Naive B cell (primary cell): ENCODE results near the gene DNAL1. TPM values are rescaled to one million over a fixed set of nuclear protein-coding genes. Genes with fewer than 3 reads are reported as not detected.

Experiments used
- ATAC-seq, 2 donors: fragments of 150-1000 bp; cut with Tn5 transposase; 2 replicates each; pipeline ENCODE4 v1.10.0; 2021; ENCODE audit warnings: low read depth in 2 of 2, mild to moderate bottlenecking in 2 of 2, moderate library complexity in 2 of 2
- DNase-seq: peaks from one replicate; pipeline ENCODE4 v3.0.0; 2022
- H3K27ac Mint-ChIP-seq, 6 donors: one replicate each; pipeline ENCODE4 v1.8.0; 2020 to 2022; ENCODE audit warnings: mild to moderate bottlenecking in 6 of 6, mixed read lengths in 6 of 6, moderate library complexity in 5 of 6, inconsistent platforms in 2 of 6
- H3K27me3 Mint-ChIP-seq, 3 donors: one replicate each; pipeline ENCODE4 v1.8.0; 2021 to 2022; ENCODE audit warnings: mixed read lengths in 3 of 3, mild to moderate bottlenecking in 1 of 3
- H3K36me3 Mint-ChIP-seq, 2 donors: one replicate each; pipeline ENCODE4 v1.8.0; 2020 to 2022; ENCODE audit warnings: mixed read lengths in 2 of 2, inconsistent platforms in 1 of 2, mild to moderate bottlenecking in 1 of 2
- H3K4me1 Mint-ChIP-seq, 3 donors: one replicate each; pipeline ENCODE4 v1.8.0; 2020 to 2022; ENCODE audit warnings: mixed read lengths in 3 of 3, inconsistent platforms in 1 of 3, mild to moderate bottlenecking in 1 of 3, moderate library complexity in 1 of 3
- H3K4me3 Mint-ChIP-seq, 8 donors: one replicate each; pipeline ENCODE4 v1.8.0; 2020 to 2022; ENCODE audit warnings: mild to moderate bottlenecking in 8 of 8, mixed read lengths in 8 of 8, moderate library complexity in 8 of 8, inconsistent platforms in 2 of 8
- H3K9me3 Mint-ChIP-seq, 7 donors: one replicate each; pipeline ENCODE4 v1.8.0; 2020 to 2022; ENCODE audit warnings: mixed read lengths in 7 of 7, mild to moderate bottlenecking in 5 of 7, inconsistent platforms in 2 of 7, moderate library complexity in 1 of 7
- polyA plus RNA-seq, 6 donors: library from polyadenylated mRNA; unstranded; fragments of 300-500 nt; fragmentation: Illumina TruSeq; gene quantifications; one replicate each; pipeline ENCODE4 v1.2.3, GENCODE V29; 2021; ENCODE audit warnings: low read depth in 6 of 6

DNAL1 gene
- polyA plus RNA-seq: 1 to 10 TPM; 2.3 to 7.1 (median 2.9) TPM

- DNase-seq: peak; percentile 90
- Mint-ChIP-seq H3K9me3 (no peaks in the 10 kb centered on the region), H3K4me3 (peak within 1 kb of the TSS; percentile 92 to 99 (median 97)), H3K4me1 (peaks cover 12 to 16% (median 14%) of the 10 kb centered on the region in 3 donors), H3K27me3 (no peaks in the 10 kb centered on the region), H3K27ac (peak within 1 kb of the TSS; percentile 93 to 99 (median 96)), H3K36me3 (no peaks in the 10 kb centered on the region)
- ATAC-seq: peak; percentile 99 to 100
Measured at GRCh38 chr14:73644531-73645247, at the start of gene DNAL1. Gene DNAL1, plus strand, starts transcription at chr14:73644986. Its CDS starts 54 bp downstream, at chr14:73645040.

- Mint-ChIP-seq H3K4me3 (no peak overlapping the region), H3K27ac (peak overlapping the region in 2 of 6 donors; percentile 37 to 64), H3K27me3 (peaks cover 0 to 10% (median 0%) of the 10 kb centered on the region in 3 donors), H3K9me3 (no peaks in the 10 kb centered on the region), H3K4me1 (no peaks in the 10 kb centered on the region), H3K36me3 (no peaks in the 10 kb centered on the region)
- no peak for ATAC-seq
- no peak for DNase-seq
Measured at GRCh38 chr14:73599499-73599898, 45.3 kb upstream of the DNAL1 start.

- H3K4me1 Mint-ChIP-seq: no peaks in the 10 kb centered on the region
- H3K4me3 Mint-ChIP-seq: no peak overlapping the region
- DNase-seq (no peak), ATAC-seq (no peak)
- H3K9me3 Mint-ChIP-seq: no peaks in the 10 kb centered on the region
- peaks cover 0 to 10% (median 6%) of the 10 kb centered on the region in 3 donors for H3K27me3 Mint-ChIP-seq
- no peak overlapping the region for H3K27ac Mint-ChIP-seq
- H3K36me3 Mint-ChIP-seq: no peaks in the 10 kb centered on the region
Measured at GRCh38 chr14:73602994-73603393, 41.8 kb upstream of the DNAL1 start.

- peaks cover 0 to 6% (median 0%) of the 10 kb centered on the region in 7 donors for H3K9me3 Mint-ChIP-seq
- H3K4me3 Mint-ChIP-seq: no peak overlapping the region
- H3K27me3 Mint-ChIP-seq: peaks cover 0 to 27% (median 12%) of the 10 kb centered on the region in 3 donors
- ATAC-seq: no peak
- H3K4me1 Mint-ChIP-seq: no peaks in the 10 kb centered on the region
- no peak for DNase-seq
- no peaks in the 10 kb centered on the region for H3K36me3 Mint-ChIP-seq
- H3K27ac Mint-ChIP-seq: no peak overlapping the region
Measured at GRCh38 chr14:73606271-73606670, 38.5 kb upstream of the DNAL1 start.

GRCh38 chr14:73607241-73607640 is 37.5 kb upstream of the DNAL1 start:
- Mint-ChIP-seq H3K36me3 (no peaks in the 10 kb centered on the region), H3K9me3 (peaks cover 0 to 6% (median 0%) of the 10 kb centered on the region in 7 donors), H3K27me3 (peaks cover 0 to 32% (median 13%) of the 10 kb centered on the region in 3 donors), H3K27ac (no peak overlapping the region), H3K4me1 (peaks cover 0 to 3% (median 0%) of the 10 kb centered on the region in 3 donors), H3K4me3 (no peak overlapping the region)
- ATAC-seq: no peak
- DNase-seq: no peak

GRCh38 chr14:73610687-73611086 is 34.1 kb upstream of the DNAL1 start:
- H3K9me3 Mint-ChIP-seq: peaks cover 0 to 6% (median 0%) of the 10 kb centered on the region in 7 donors
- H3K4me1 Mint-ChIP-seq: peaks cover 0 to 7% (median 0%) of the 10 kb centered on the region in 3 donors
- no peak for DNase-seq
- peaks cover 0 to 32% (median 8%) of the 10 kb centered on the region in 3 donors for H3K27me3 Mint-ChIP-seq
- H3K27ac Mint-ChIP-seq: peak overlapping the region in 1 of 6 donors; percentile 27
- no peaks in the 10 kb centered on the region for H3K36me3 Mint-ChIP-seq
- ATAC-seq: no peak
- peak overlapping the region in 2 of 8 donors; percentile 14 to 87 for H3K4me3 Mint-ChIP-seq

- Mint-ChIP-seq H3K4me3 (peak within 1 kb of the TSS; percentile 85 to 93 (median 88)), H3K36me3 (no peaks in the 10 kb centered on the region), H3K9me3 (peaks cover 0 to 6% (median 0%) of the 10 kb centered on the region in 7 donors), H3K4me1 (peaks cover 0 to 7% (median 0%) of the 10 kb centered on the region in 3 donors), H3K27me3 (peaks cover 0 to 27% (median 8%) of the 10 kb centered on the region in 3 donors), H3K27ac (peak within 1 kb of the TSS in 2 of 6 donors; percentile 65 to 76)
- DNase-seq (peak; percentile 42), ATAC-seq (peak; percentile 82 to 83)
Measured at GRCh38 chr14:73612339-73613045, 32.3 kb upstream of the DNAL1 start, which contains the start of gene ACOT6. Gene ACOT6, plus strand, starts transcription at chr14:73612517. Its CDS starts 55 bp downstream, at chr14:73612572.

GRCh38 chr14:73613046-73613383 is 31.8 kb upstream of the DNAL1 start:
- Mint-ChIP-seq H3K4me1 (peaks cover 0 to 7% (median 0%) of the 10 kb centered on the region in 3 donors), H3K27me3 (peaks cover 0 to 27% (median 8%) of the 10 kb centered on the region in 3 donors), H3K4me3 (peak overlapping the region; percentile 85 to 93 (median 88)), H3K27ac (peak overlapping the region in 1 of 6 donors; percentile 65), H3K36me3 (no peaks in the 10 kb centered on the region), H3K9me3 (peaks cover 0 to 6% (median 0%) of the 10 kb centered on the region in 7 donors)
- DNase-seq (no peak), ATAC-seq (peak in 1 of 2 donors; percentile 9)

- Mint-ChIP-seq H3K4me3 (peak overlapping the region in 7 of 8 donors; percentile 85 to 93 (median 87)), H3K27me3 (peaks cover 0 to 22% (median 8%) of the 10 kb centered on the region in 3 donors), H3K27ac (no peak overlapping the region), H3K36me3 (no peaks in the 10 kb centered on the region), H3K9me3 (peaks cover 0 to 6% (median 0%) of the 10 kb centered on the region in 7 donors), H3K4me1 (peaks cover 0 to 7% (median 0%) of the 10 kb centered on the region in 3 donors)
- DNase-seq (no peak), ATAC-seq (no peak)
Measured at GRCh38 chr14:73613419-73613963, 31.3 kb upstream of the DNAL1 start.

- H3K4me3 Mint-ChIP-seq: no peak overlapping the region
- H3K27me3 Mint-ChIP-seq: peaks cover 0 to 13% (median 0%) of the 10 kb centered on the region in 3 donors
- ATAC-seq (no peak), DNase-seq (no peak)
- no peaks in the 10 kb centered on the region for H3K36me3 Mint-ChIP-seq
- H3K27ac Mint-ChIP-seq: no peak overlapping the region
- no peaks in the 10 kb centered on the region for H3K9me3 Mint-ChIP-seq
- peaks cover 0 to 7% (median 0%) of the 10 kb centered on the region in 3 donors for H3K4me1 Mint-ChIP-seq
Measured at GRCh38 chr14:73616831-73617230, 28.0 kb upstream of the DNAL1 start.

- H3K4me1 Mint-ChIP-seq: no peaks in the 10 kb centered on the region
- no peak overlapping the region for H3K27ac Mint-ChIP-seq
- no peaks in the 10 kb centered on the region for H3K36me3 Mint-ChIP-seq
- no peak overlapping the region for H3K4me3 Mint-ChIP-seq
- H3K27me3 Mint-ChIP-seq: peaks cover 0 to 9% (median 0%) of the 10 kb centered on the region in 3 donors
- ATAC-seq: no peak
- H3K9me3 Mint-ChIP-seq: no peaks in the 10 kb centered on the region
- DNase-seq: no peak
Measured at GRCh38 chr14:73619524-73619923, 25.3 kb upstream of the DNAL1 start.

- Mint-ChIP-seq H3K27ac (no peak overlapping the region), H3K36me3 (no peaks in the 10 kb centered on the region), H3K4me3 (no peak overlapping the region), H3K9me3 (no peaks in the 10 kb centered on the region), H3K4me1 (no peaks in the 10 kb centered on the region), H3K27me3 (peaks cover 0 to 9% (median 0%) of the 10 kb centered on the region in 3 donors)
- no peak for ATAC-seq
- DNase-seq: no peak
Measured at GRCh38 chr14:73620268-73620667, 24.5 kb upstream of the DNAL1 start.

- Mint-ChIP-seq H3K36me3 (no peaks in the 10 kb centered on the region), H3K4me3 (no peak overlapping the region), H3K9me3 (no peaks in the 10 kb centered on the region), H3K27ac (no peak overlapping the region), H3K4me1 (no peaks in the 10 kb centered on the region), H3K27me3 (peaks cover 0 to 9% (median 0%) of the 10 kb centered on the region in 3 donors)
- no peak for ATAC-seq
- no peak for DNase-seq
Measured at GRCh38 chr14:73623504-73624054, 21.2 kb upstream of the DNAL1 start.
